Keratinocyte (primary cell): ENCODE results near the gene C10orf71. TPM values are rescaled to one million over a fixed set of nuclear protein-coding genes. Genes with fewer than 3 reads are reported as not detected.

ENCODE experiments used
- DNase-seq: peaks from one replicate; pipeline ENCODE4 v3.0.0-alpha.2; 2011; ENCODE audit warnings: low read depth, missing footprints, low spot score
- FAIRE-seq: peaks from 2 replicates; lab custom pipeline; 2011; peaks lifted over from hg19 to GRCh38; lab: Jason Lieb, UNC
- H2AFZ ChIP-seq: 2 replicates; pipeline ENCODE4 v1.6.0; 2012; ENCODE audit warnings: low read length, control low read depth, inconsistent platforms; ENCODE audit not compliant: control insufficient read depth
- H3K27ac ChIP-seq: 2 replicates; pipeline ENCODE4 v1.5.1; 2011; ENCODE audit warnings: low read length; ENCODE audit not compliant: control insufficient read depth, insufficient read depth
- H3K27me3 ChIP-seq: 3 replicates; pipeline ENCODE4 v1.6.0; 2011; ENCODE audit warnings: low read length; ENCODE audit not compliant: control insufficient read depth, insufficient read depth; ENCODE audit errors: extremely low read depth
- H3K36me3 ChIP-seq, 2 experiments: 2 replicates in 1 of 2; 3 replicates in 1 of 2; pipeline ENCODE4 v1.5.1; 2011; ENCODE audit warnings: low read length in 2 of 2, mild to moderate bottlenecking in 1 of 2; ENCODE audit not compliant: control insufficient read depth in 2 of 2, insufficient read depth in 2 of 2; ENCODE audit errors: extremely low read depth in 1 of 2
- H3K4me1 ChIP-seq: 3 replicates; pipeline ENCODE4 v1.5.1; 2011; ENCODE audit warnings: low read length; ENCODE audit not compliant: control insufficient read depth, insufficient read depth; ENCODE audit errors: extremely low read depth
- H3K4me2 ChIP-seq: 3 replicates; pipeline ENCODE4 v1.6.0; 2011; ENCODE audit warnings: low read depth, low read length; ENCODE audit not compliant: control insufficient read depth, insufficient read depth; ENCODE audit errors: extremely low read depth
- H3K4me3 ChIP-seq, 3 experiments: fragments of 200-600 bp in 1 of 3; sonication (generic) in 1 of 3; 2 replicates in 2 of 3; 3 replicates in 1 of 3; pipeline ENCODE4 v1.5.1; 2011 to 2016; ENCODE audit warnings: low read length in 3 of 3, mild to moderate bottlenecking in 3 of 3, control low read depth in 2 of 3, inconsistent platforms in 1 of 3, low read depth in 1 of 3, mixed read lengths in 1 of 3, mixed run types in 1 of 3, moderate library complexity in 1 of 3; ENCODE audit not compliant: control insufficient read depth in 2 of 3, insufficient read depth in 2 of 3; ENCODE audit errors: extremely low read depth in 1 of 3
- H3K79me2 ChIP-seq: 2 replicates; pipeline ENCODE4 v1.6.0; 2012; ENCODE audit warnings: low read length; ENCODE audit not compliant: control insufficient read depth, insufficient read depth
- H3K9ac ChIP-seq: 3 replicates; pipeline ENCODE4 v1.6.0; 2011; ENCODE audit warnings: low read length; ENCODE audit not compliant: control insufficient read depth, insufficient read depth; ENCODE audit errors: extremely low read depth
- H3K9me1 ChIP-seq: 3 replicates; pipeline ENCODE4 v1.6.0; 2011; ENCODE audit warnings: low read length; ENCODE audit not compliant: control insufficient read depth, insufficient read depth; ENCODE audit errors: extremely low read depth
- H3K9me3 ChIP-seq: 2 replicates; pipeline ENCODE4 v1.5.1; 2012; ENCODE audit warnings: low read depth, low read length; ENCODE audit not compliant: control insufficient read depth
- H4K20me1 ChIP-seq: 3 replicates; pipeline ENCODE4 v1.6.0; 2011; ENCODE audit warnings: low read length; ENCODE audit not compliant: control insufficient read depth, insufficient read depth; ENCODE audit errors: extremely low read depth
- CTCF ChIP-seq, 3 experiments: IDR thresholded peaks in 1 of 3; conservative IDR thresholded peaks in 1 of 3; optimal IDR thresholded peaks in 1 of 3; 2 replicates in 2 of 3; 3 replicates in 1 of 3; pipeline versions ENCODE3 to v1.5.1; 2011; ENCODE audit warnings: low read length in 3 of 3, mild to moderate bottlenecking in 3 of 3, moderate library complexity in 2 of 3, control low read depth in 1 of 3, inconsistent platforms in 1 of 3; ENCODE audit not compliant: insufficient read depth in 2 of 3; ENCODE audit errors: extremely low read depth in 1 of 3
- EZH2 ChIP-seq: IDR thresholded peaks from one replicate; pipeline ENCODE4 v1.6.1; 2012; ENCODE audit warnings: inconsistent platforms, mild to moderate bottlenecking, low read length, moderate library complexity
- dilution Hi-C: fragments of 300-500 bp; cut with MboI; formaldehyde crosslinking; loops from one replicate; pipeline ENCODE4 v1.7.0; 2020; ENCODE audit warnings: low sequenced_read_pairs; ENCODE audit not compliant: extremely low pct_ligation_motif_present
- polyA plus RNA-seq, 5 experiments: library from polyadenylated mRNA; depleted of rRNA in 3 of 5; stranded (reverse) in 3 of 5; stranded (forward) in 1 of 5; unstranded in 1 of 5; fragments of >200 nt; gene quantifications; 1 replicate in 1 of 5; 2 replicates in 3 of 5; 3 replicates in 1 of 5; pipeline versions ENCODE4 v1.2.1 to v1.2.3, GENCODE V29; 2011 to 2012; ENCODE audit warnings: missing spikeins in 2 of 5, low read depth in 1 of 5, low replicate concordance in 1 of 5

Gene C10orf71
- polyA plus RNA-seq, 1 donor (not counting 4 experiments of a cell fraction or from before 2014, with no cell fraction given): not detected

- H3K27ac ChIP-seq: no peak overlapping the region
- dilution Hi-C loops: no loop called here
- H3K36me3 ChIP-seq: no peaks in the 10 kb centered on the region
- TF ChIP-seq CTCF (optimal IDR thresholded peaks at IDR 0.05 in 1 of 3, IDR thresholded peaks at IDR 0.05 in 1 of 3, conservative IDR thresholded peaks at IDR 0.05 in 1 of 3; ENCODE audit: extremely low read depth in 1 of 3, insufficient read depth in 2 of 3, low read length in 3 of 3): no peak
- no peak for TF ChIP-seq EZH2
- peaks cover 8% of the 10 kb centered on the region for H3K27me3 ChIP-seq
- H3K4me1 ChIP-seq: no peaks in the 10 kb centered on the region
- H3K9me3 ChIP-seq: no peaks in the 10 kb centered on the region
- no peak overlapping the region for H3K4me2 ChIP-seq
- H4K20me1 ChIP-seq: no peaks in the 10 kb centered on the region
- H3K4me3 ChIP-seq: no peak overlapping the region
- no peaks in the 10 kb centered on the region for H3K9me1 ChIP-seq
- DNase-seq (no peak), FAIRE-seq (no peak)
- H3K9ac ChIP-seq: no peak overlapping the region
- no peak overlapping the region for H2AFZ ChIP-seq
- H3K79me2 ChIP-seq: no peaks in the 10 kb centered on the region
Measured at GRCh38 chr10:49367600-49367999, 68.6 kb downstream of the C10orf71 start.

- no peak for TF ChIP-seq CTCF (optimal IDR thresholded peaks at IDR 0.05 in 1 of 3, IDR thresholded peaks at IDR 0.05 in 1 of 3, conservative IDR thresholded peaks at IDR 0.05 in 1 of 3; ENCODE audit: extremely low read depth in 1 of 3, insufficient read depth in 2 of 3, low read length in 3 of 3)
- TF ChIP-seq EZH2: no peak
Measured at GRCh38 chr10:49368256-49368655, 69.3 kb downstream of the C10orf71 start.

More at GRCh38 chr10:49368256-49368655, 69.3 kb downstream of the C10orf71 start:
- no peak overlapping the region for H3K27ac ChIP-seq
- no peak overlapping the region for H2AFZ ChIP-seq
- no peak overlapping the region for H3K4me2 ChIP-seq
- H4K20me1 ChIP-seq: no peaks in the 10 kb centered on the region
- H3K4me3 ChIP-seq: no peak overlapping the region
- dilution Hi-C loops: no loop called here
- FAIRE-seq (no peak), DNase-seq (no peak)
- H3K27me3 ChIP-seq: peaks cover 8% of the 10 kb centered on the region
- H3K9me1 ChIP-seq: no peaks in the 10 kb centered on the region
- no peaks in the 10 kb centered on the region for H3K4me1 ChIP-seq
- no peaks in the 10 kb centered on the region for H3K36me3 ChIP-seq
- no peak overlapping the region for H3K9ac ChIP-seq
- H3K79me2 ChIP-seq: no peaks in the 10 kb centered on the region
- no peaks in the 10 kb centered on the region for H3K9me3 ChIP-seq
